ENCODE results near the gene NAPA.
"Not testable (repeated sequence)": the region's sequence is repeated elsewhere in the genome, so short reads cannot be mapped to it uniquely, and the experiment has no call there.

NAPA gene

GRCh38 chr19:47486220-47486619 is 28.6 kb downstream of the NAPA start:
- DNase-seq = not testable (repeated sequence)

GRCh38 chr19:47485210-47485609 is 29.7 kb downstream of the NAPA start:
- no peak for DNase-seq

GRCh38 chr19:47483800-47484690 is 30.8 kb downstream of the NAPA start, which contains the start of gene KPTN:
Gene KPTN (minus strand): TSS chr19:47484219. CDS start chr19:47484160, 59 bp downstream.
- DNase-seq = peak; percentile 83 to 88

- no peak for DNase-seq
These were observed 31.7 kb downstream of the NAPA start for GRCh38 chr19:47483200-47483599.

- DNase-seq = no peak
These were observed 33.3 kb downstream of the NAPA start for GRCh38 chr19:47481460-47482052.

- no peak for DNase-seq
These were observed 34.2 kb downstream of the NAPA start for GRCh38 chr19:47480658-47481057.

- no peak for DNase-seq
These were observed 35.0 kb downstream of the NAPA start for GRCh38 chr19:47479701-47480503.

- DNase-seq = no peak
These were observed 38.4 kb downstream of the NAPA start for GRCh38 chr19:47476438-47476972.

GRCh38 chr19:47475465-47475864 is 39.4 kb downstream of the NAPA start:
- DNase-seq = no peak

GRCh38 chr19:47473336-47473735 is 41.5 kb downstream of the NAPA start:
- DNase-seq = no peak

- DNase-seq = peak; percentile 30 to 44
These were observed 43.0 kb downstream of the NAPA start, which contains the start of gene SLC8A2 for GRCh38 chr19:47471733-47472457. Gene SLC8A2 (minus strand): TSS chr19:47471893. CDS start chr19:47466403, 5,490 bp downstream.

GRCh38 chr19:47471381-47471732 is 43.5 kb downstream of the NAPA start:
- DNase-seq = no peak

GRCh38 chr19:47470447-47471195 is 44.2 kb downstream of the NAPA start:
- no peak for DNase-seq

- DNase-seq = no peak
These were observed 45.1 kb downstream of the NAPA start for GRCh38 chr19:47469719-47470118.

- no peak for DNase-seq
These were observed 45.5 kb downstream of the NAPA start for GRCh38 chr19:47469363-47469700.

GRCh38 chr19:47467914-47468313 is 46.9 kb downstream of the NAPA start:
- no peak for DNase-seq

- DNase-seq = no peak
These were observed 48.9 kb downstream of the NAPA start for GRCh38 chr19:47465957-47466356.

GRCh38 chr19:47464675-47465419 is 50.0 kb downstream of the NAPA start:
- no peak for DNase-seq

- DNase-seq = no peak
These were observed 53.0 kb downstream of the NAPA start for GRCh38 chr19:47461876-47462275.

GRCh38 chr19:47459477-47459876 is 55.4 kb downstream of the NAPA start:
- no peak for DNase-seq

GRCh38 chr19:47458672-47459071 is 56.2 kb downstream of the NAPA start:
- DNase-seq = no peak

All from NCI-H2081 (cell line).